ENCODE data around the gene YIPF6.

DNA sequence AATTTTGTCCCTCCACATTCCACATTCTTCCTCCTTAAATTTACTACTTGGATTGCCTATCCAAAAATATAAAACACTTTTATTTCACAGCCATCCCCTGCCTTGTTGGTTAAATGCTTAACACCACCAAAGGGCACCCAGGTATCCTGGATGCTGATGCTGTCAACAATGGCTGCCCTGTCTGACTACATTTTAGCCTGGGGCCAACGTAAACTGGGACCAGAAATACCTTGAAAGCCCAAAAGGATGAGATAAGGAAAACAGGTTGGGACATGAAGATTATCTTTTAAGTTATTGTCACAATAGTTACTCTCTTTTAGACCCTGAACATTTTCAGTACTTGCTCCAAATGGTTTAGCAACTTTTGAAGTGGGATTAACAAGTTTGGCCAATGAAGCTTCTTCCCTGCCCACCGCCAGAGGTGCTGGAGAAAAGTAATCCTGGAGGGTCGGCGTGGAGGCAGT lies 775 bp upstream of the YIPF6 start:
- TF ChIP-seq, protein P1, sequence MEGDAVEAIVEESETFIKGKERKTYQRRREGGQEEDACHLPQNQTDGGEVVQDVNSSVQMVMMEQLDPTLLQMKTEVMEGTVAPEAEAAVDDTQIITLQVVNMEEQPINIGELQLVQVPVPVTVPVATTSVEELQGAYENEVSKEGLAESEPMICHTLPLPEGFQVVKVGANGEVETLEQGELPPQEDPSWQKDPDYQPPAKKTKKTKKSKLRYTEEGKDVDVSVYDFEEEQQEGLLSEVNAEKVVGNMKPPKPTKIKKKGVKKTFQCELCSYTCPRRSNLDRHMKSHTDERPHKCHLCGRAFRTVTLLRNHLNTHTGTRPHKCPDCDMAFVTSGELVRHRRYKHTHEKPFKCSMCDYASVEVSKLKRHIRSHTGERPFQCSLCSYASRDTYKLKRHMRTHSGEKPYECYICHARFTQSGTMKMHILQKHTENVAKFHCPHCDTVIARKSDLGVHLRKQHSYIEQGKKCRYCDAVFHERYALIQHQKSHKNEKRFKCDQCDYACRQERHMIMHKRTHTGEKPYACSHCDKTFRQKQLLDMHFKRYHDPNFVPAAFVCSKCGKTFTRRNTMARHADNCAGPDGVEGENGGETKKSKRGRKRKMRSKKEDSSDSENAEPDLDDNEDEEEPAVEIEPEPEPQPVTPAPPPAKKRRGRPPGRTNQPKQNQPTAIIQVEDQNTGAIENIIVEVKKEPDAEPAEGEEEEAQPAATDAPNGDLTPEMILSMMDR (IDR thresholded peaks at IDR 0.05) = no peak
- TF ChIP-seq EZH2 (IDR thresholded peaks at IDR 0.05; ENCODE audit: borderline replicate concordance, insufficient read depth, low read depth, low read length, poor library complexity, severe bottlenecking) = no peak

Data from B cell (primary cell).